Upper lobe of right lung (tissue), 1 donor: ENCODE results near the gene ZNF800. TPM values are rescaled to one million over a fixed set of nuclear protein-coding genes. Genes with fewer than 3 reads are reported as not detected.
A peak's percentile ranks its signal among the peaks of the same experiment; 100 is the strongest.

ENCODE experiments used
- ATAC-seq: fragments of 200-7000 bp; cut with Tn5 transposase; one replicate; pipeline ENCODE4 v1.9.1; 2020; ENCODE audit warnings: mild to moderate bottlenecking, moderate library complexity
- DNase-seq: peaks from one replicate; pipeline ENCODE4 v3.0.0-alpha.2; 2020
- H3K27ac ChIP-seq: fragments of 200-600 bp; one replicate; pipeline ENCODE4 v1.8.0; 2022
- H3K27me3 ChIP-seq: fragments of 200-600 bp; one replicate; pipeline ENCODE4 v1.8.0; 2022; ENCODE audit warnings: mild to moderate bottlenecking
- H3K36me3 ChIP-seq: fragments of 200-600 bp; one replicate; pipeline ENCODE4 v1.8.0; 2022
- H3K4me1 ChIP-seq: fragments of 200-600 bp; one replicate; pipeline ENCODE4 v1.8.0; 2022
- H3K4me3 ChIP-seq: fragments of 200-600 bp; one replicate; pipeline ENCODE4 v1.8.0; 2022; ENCODE audit warnings: mild to moderate bottlenecking
- H3K9me3 ChIP-seq: fragments of 200-600 bp; one replicate; pipeline ENCODE4 v1.8.0; 2022
- intact Hi-C: fragments of 100-400 bp; cut with DNase I; formaldehyde crosslinking; loops from one replicate; pipeline ENCODE4 v1.11.0; 2022
- total RNA-seq: library from RNA; stranded (reverse); fragmentation: NEBNext Ultra II Directional; extraction: Animal tissue kit (Norgen Biotek cat#: 25700); gene quantifications from one replicate; pipeline ENCODE4 v1.2.1, GENCODE V29; 2021
- TF ChIP-seq, protein P1 (sequence below): fragments of 200-600 bp; IDR thresholded peaks from one replicate; pipeline ENCODE4 v1.8.0; 2022; ENCODE audit warnings: antibody characterized with exemption
- donor health status: DM: no; HTN: yes; CAD: no; lungs with severe emphysema.

Gene ZNF800
- total RNA-seq, 1 donor from 2014 or later = 34.9 TPM

- peaks cover 33% of the 10 kb centered on the region for H3K36me3 ChIP-seq
- TF ChIP-seq, protein P1, sequence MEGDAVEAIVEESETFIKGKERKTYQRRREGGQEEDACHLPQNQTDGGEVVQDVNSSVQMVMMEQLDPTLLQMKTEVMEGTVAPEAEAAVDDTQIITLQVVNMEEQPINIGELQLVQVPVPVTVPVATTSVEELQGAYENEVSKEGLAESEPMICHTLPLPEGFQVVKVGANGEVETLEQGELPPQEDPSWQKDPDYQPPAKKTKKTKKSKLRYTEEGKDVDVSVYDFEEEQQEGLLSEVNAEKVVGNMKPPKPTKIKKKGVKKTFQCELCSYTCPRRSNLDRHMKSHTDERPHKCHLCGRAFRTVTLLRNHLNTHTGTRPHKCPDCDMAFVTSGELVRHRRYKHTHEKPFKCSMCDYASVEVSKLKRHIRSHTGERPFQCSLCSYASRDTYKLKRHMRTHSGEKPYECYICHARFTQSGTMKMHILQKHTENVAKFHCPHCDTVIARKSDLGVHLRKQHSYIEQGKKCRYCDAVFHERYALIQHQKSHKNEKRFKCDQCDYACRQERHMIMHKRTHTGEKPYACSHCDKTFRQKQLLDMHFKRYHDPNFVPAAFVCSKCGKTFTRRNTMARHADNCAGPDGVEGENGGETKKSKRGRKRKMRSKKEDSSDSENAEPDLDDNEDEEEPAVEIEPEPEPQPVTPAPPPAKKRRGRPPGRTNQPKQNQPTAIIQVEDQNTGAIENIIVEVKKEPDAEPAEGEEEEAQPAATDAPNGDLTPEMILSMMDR = no peak
- intact Hi-C loops = no loop called here
- H3K9me3 ChIP-seq = no peaks in the 10 kb centered on the region
- peaks cover 25% of the 10 kb centered on the region for H3K4me1 ChIP-seq
- H3K27me3 ChIP-seq = no peaks in the 10 kb centered on the region
- peak; percentile 81 for ATAC-seq
- DNase-seq = peak; percentile 88
- H3K4me3 ChIP-seq = peak overlapping the region; percentile 99
- peak overlapping the region; percentile 98 for H3K27ac ChIP-seq
Observed at GRCh38 chr7:127392182-127392565, 334 bp downstream of the ZNF800 start.

GRCh38 chr7:127391591-127392181 is 822 bp downstream of the ZNF800 start:
- ATAC-seq = peak; percentile 56
- Histone ChIP-seq H3K4me1 (peaks cover 25% of the 10 kb centered on the region), H3K27me3 (no peaks in the 10 kb centered on the region), H3K4me3 (peak overlapping the region; percentile 99), H3K36me3 (peaks cover 38% of the 10 kb centered on the region), H3K27ac (peak overlapping the region; percentile 98), H3K9me3 (no peaks in the 10 kb centered on the region)
- peak; percentile 79 for DNase-seq
- intact Hi-C loops = no loop called here
- TF ChIP-seq, protein P1 = no peak

GRCh38 chr7:127390817-127391590 is 1.5 kb downstream of the ZNF800 start:
- DNase-seq (no peak), ATAC-seq (no peak)
- TF ChIP-seq, protein P1 = no peak
- Histone ChIP-seq H3K4me1 (peaks cover 25% of the 10 kb centered on the region), H3K27ac (peak overlapping the region; percentile 98), H3K27me3 (no peaks in the 10 kb centered on the region), H3K9me3 (no peaks in the 10 kb centered on the region), H3K36me3 (peaks cover 44% of the 10 kb centered on the region), H3K4me3 (peak overlapping the region; percentile 99)
- intact Hi-C loops = no loop called here

DNA sequence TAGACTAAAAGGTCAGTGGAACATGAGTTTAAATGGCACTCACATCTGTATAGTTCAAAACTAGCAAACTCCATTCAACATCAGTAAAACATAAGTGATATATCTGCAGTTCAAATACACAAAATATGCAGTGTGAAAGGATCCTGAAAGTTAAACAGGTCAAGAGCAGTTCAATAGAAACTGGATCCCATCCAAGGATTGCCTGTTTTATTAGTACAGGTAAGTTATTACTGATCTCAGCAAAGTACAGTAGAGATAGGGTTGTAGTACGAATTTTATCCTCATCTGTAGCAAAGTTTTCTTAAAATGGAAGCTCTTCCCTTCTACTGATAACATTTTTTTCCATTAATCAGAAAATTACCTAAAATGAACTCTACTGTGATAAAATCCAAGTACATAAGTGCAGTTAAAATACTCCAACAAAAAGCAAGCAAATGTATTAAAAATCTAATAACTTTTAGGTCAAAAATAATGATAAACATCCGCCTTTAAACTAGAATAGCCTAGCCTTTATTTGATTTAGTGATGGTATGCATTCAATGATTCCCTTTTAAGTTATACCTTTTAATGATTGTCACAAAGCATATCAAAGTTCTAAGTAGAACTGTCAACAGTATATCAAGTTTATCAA is 2.2 kb downstream of the ZNF800 start:
- DNase-seq (no peak), ATAC-seq (no peak)
- peaks cover 51% of the 10 kb centered on the region for H3K36me3 ChIP-seq
- H3K27ac ChIP-seq = no peak overlapping the region
- peaks cover 25% of the 10 kb centered on the region for H3K4me1 ChIP-seq
- H3K27me3 ChIP-seq = no peaks in the 10 kb centered on the region
- no peak overlapping the region for H3K4me3 ChIP-seq
- no peaks in the 10 kb centered on the region for H3K9me3 ChIP-seq
- intact Hi-C loops = no loop called here
- TF ChIP-seq, protein P1 = no peak

- no peaks in the 10 kb centered on the region for H3K27me3 ChIP-seq
- TF ChIP-seq, protein P1 = no peak
- H3K9me3 ChIP-seq = no peaks in the 10 kb centered on the region
- ATAC-seq (no peak), DNase-seq (no peak)
- intact Hi-C loops = no loop called here
- H3K4me3 ChIP-seq = no peak overlapping the region
- peaks cover 25% of the 10 kb centered on the region for H3K4me1 ChIP-seq
- peaks cover 59% of the 10 kb centered on the region for H3K36me3 ChIP-seq
- H3K27ac ChIP-seq = no peak overlapping the region
Observed at GRCh38 chr7:127389321-127389720, 3.2 kb downstream of the ZNF800 start.
